Stimulated activated CD4-positive, alpha-beta T cell treated with anti-CD3 and anti-CD28 coated beads, Interleukin-12 subunit alpha, Interleukin-12 subunit beta, amount 100 ng/mL, for 24 hours (primary cell): Measurements from ENCODE around the gene ENAH.
"Not testable (repeated sequence)": the region's sequence is repeated elsewhere in the genome, so short reads cannot be mapped to it uniquely, and the experiment has no call there.

Source experiments
- DNase-seq, 2 experiments: peaks; one replicate each; pipeline ENCODE4 v3.0.0-alpha.2; 2020; ENCODE audit warnings: low read depth in 2 of 2

ENAH gene

GRCh38 chr1:225674381-225674780 is 21.5 kb upstream of the ENAH start:
- DNase-seq: no peak

- DNase-seq: no peak
These were observed 18.1 kb upstream of the ENAH start for GRCh38 chr1:225670806-225671733.

GRCh38 chr1:225670356-225670755 is 17.4 kb upstream of the ENAH start:
- DNase-seq: no peak

GRCh38 chr1:225668222-225668621 is 15.3 kb upstream of the ENAH start:
- DNase-seq: no peak

- no peak for DNase-seq
These were observed 14.4 kb upstream of the ENAH start for GRCh38 chr1:225667362-225667761.

- no peak for DNase-seq
These were observed 13.6 kb upstream of the ENAH start for GRCh38 chr1:225666495-225666894.

GRCh38 chr1:225664762-225665161 is 11.8 kb upstream of the ENAH start:
- no peak for DNase-seq

- DNase-seq: no peak
These were observed 9.2 kb upstream of the ENAH start for GRCh38 chr1:225662155-225662554.

- DNase-seq: no peak
These were observed 7.6 kb upstream of the ENAH start for GRCh38 chr1:225660544-225660946.

- DNase-seq: no peak
These were observed 5.1 kb upstream of the ENAH start for GRCh38 chr1:225658041-225658440.

- DNase-seq: no peak
These were observed 4.6 kb upstream of the ENAH start for GRCh38 chr1:225657462-225657989.

GRCh38 chr1:225656259-225656655 is 3.3 kb upstream of the ENAH start:
- DNase-seq: not testable (repeated sequence)

- no peak for DNase-seq
These were observed 2.8 kb upstream of the ENAH start for GRCh38 chr1:225655509-225656258.

- no peak for DNase-seq
These were observed 2.0 kb upstream of the ENAH start for GRCh38 chr1:225654688-225655508.

- DNase-seq: no peak
These were observed 1.3 kb upstream of the ENAH start for GRCh38 chr1:225654277-225654597.

GRCh38 chr1:225653463-225654276 is 747 bp upstream of the ENAH start:
- peak in 1 of 2 experiments; percentile 19 for DNase-seq

GRCh38 chr1:225651872-225652728 is 823 bp downstream of the ENAH start:
- DNase-seq: no peak

- DNase-seq: no peak
These were observed 1.5 kb downstream of the ENAH start for GRCh38 chr1:225651376-225651871.

GRCh38 chr1:225650179-225650578 is 2.7 kb downstream of the ENAH start:
- no peak for DNase-seq
